ENCODE data around the gene INTS4.

INTS4 gene

GRCh38 chr11:78027759-78028158 lies 33.3 kb upstream of the INTS4 start:
- H3K27me3 ChIP-seq: peaks cover 16% of the 10 kb centered on the region
- H3K4me3 ChIP-seq (ENCODE audit: low read depth in 1 of 2, low read length in 1 of 2): no peak overlapping the region
- H3K27ac ChIP-seq: no peak overlapping the region
- no peak for TF ChIP-seq CTCF (IDR thresholded peaks at IDR 0.05)
- H3K36me3 ChIP-seq: no peaks in the 10 kb centered on the region
- H3K4me1 ChIP-seq (ENCODE audit: control insufficient read depth in 1 of 2, insufficient read depth in 1 of 2, low read depth in 1 of 2, low read length in 1 of 2): no peaks in the 10 kb centered on the region
- no peaks in the 10 kb centered on the region for H3K9me3 ChIP-seq

GRCh38 chr11:78025378-78025777 lies 30.9 kb upstream of the INTS4 start:
- Histone ChIP-seq H3K36me3 (no peaks in the 10 kb centered on the region), H3K4me1 (ENCODE audit: control insufficient read depth in 1 of 2, insufficient read depth in 1 of 2, low read depth in 1 of 2, low read length in 1 of 2) (no peaks in the 10 kb centered on the region), H3K27ac (no peak overlapping the region), H3K27me3 (peaks cover 29% of the 10 kb centered on the region), H3K4me3 (ENCODE audit: low read depth in 1 of 2, low read length in 1 of 2) (no peak overlapping the region), H3K9me3 (no peaks in the 10 kb centered on the region)
- no peak for TF ChIP-seq CTCF (IDR thresholded peaks at IDR 0.05)

- no peak overlapping the region for H3K4me3 ChIP-seq (ENCODE audit: low read depth in 1 of 2, low read length in 1 of 2)
- H3K27me3 ChIP-seq: peaks cover 29% of the 10 kb centered on the region
- no peaks in the 10 kb centered on the region for H3K4me1 ChIP-seq (ENCODE audit: control insufficient read depth in 1 of 2, insufficient read depth in 1 of 2, low read depth in 1 of 2, low read length in 1 of 2)
- no peaks in the 10 kb centered on the region for H3K36me3 ChIP-seq
- H3K27ac ChIP-seq: no peak overlapping the region
- TF ChIP-seq CTCF (IDR thresholded peaks at IDR 0.05): no peak
- H3K9me3 ChIP-seq: no peaks in the 10 kb centered on the region
These were observed 29.0 kb upstream of the INTS4 start for GRCh38 chr11:78023426-78023825.

GRCh38 chr11:78022397-78023396 lies 28.2 kb upstream of the INTS4 start, which contains the start of gene KCTD14:
TSS of gene KCTD14 (minus strand) at chr11:78023276. CDS start at chr11:78023249, 27 bp downstream.
- H3K36me3 ChIP-seq: no peaks in the 10 kb centered on the region
- TF ChIP-seq CTCF (IDR thresholded peaks at IDR 0.05): no peak
- no peak within 1 kb of the TSS for H3K4me3 ChIP-seq (ENCODE audit: low read depth in 1 of 2, low read length in 1 of 2)
- no peaks in the 10 kb centered on the region for H3K4me1 ChIP-seq (ENCODE audit: control insufficient read depth in 1 of 2, insufficient read depth in 1 of 2, low read depth in 1 of 2, low read length in 1 of 2)
- H3K27ac ChIP-seq: no peak within 1 kb of the TSS
- peaks cover 29% of the 10 kb centered on the region for H3K27me3 ChIP-seq
- H3K9me3 ChIP-seq: no peaks in the 10 kb centered on the region

- H3K4me3 ChIP-seq (ENCODE audit: low read depth in 1 of 2, low read length in 1 of 2): no peak overlapping the region
- no peaks in the 10 kb centered on the region for H3K4me1 ChIP-seq (ENCODE audit: control insufficient read depth in 1 of 2, insufficient read depth in 1 of 2, low read depth in 1 of 2, low read length in 1 of 2)
- no peak overlapping the region for H3K27ac ChIP-seq
- no peaks in the 10 kb centered on the region for H3K36me3 ChIP-seq
- H3K27me3 ChIP-seq: peaks cover 29% of the 10 kb centered on the region
- no peak for TF ChIP-seq CTCF (IDR thresholded peaks at IDR 0.05)
- no peaks in the 10 kb centered on the region for H3K9me3 ChIP-seq
These were observed 27.1 kb upstream of the INTS4 start for GRCh38 chr11:78021611-78022010.

Data from neutrophil (primary cell).